ENCODE results near the gene IRAK2.

Gene IRAK2

DNA sequence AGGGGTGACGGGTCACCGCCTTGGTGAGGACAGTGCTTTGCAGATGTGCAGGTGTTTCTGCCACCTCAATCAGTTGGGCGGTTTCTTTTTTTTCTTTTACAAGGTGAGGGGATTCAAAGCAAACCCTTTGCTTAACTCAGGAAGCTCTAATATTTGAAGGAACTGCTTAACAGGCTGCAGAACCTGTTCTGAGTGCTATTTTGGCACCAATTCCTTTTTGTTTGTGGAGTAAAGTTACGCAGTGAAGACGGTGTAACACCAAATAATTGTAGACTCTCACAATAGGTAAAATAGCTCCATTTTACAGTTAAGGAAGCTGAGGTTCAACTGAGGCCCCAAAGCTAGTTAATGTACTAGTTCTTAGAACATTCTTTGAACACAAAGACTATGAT is 121.4 kb downstream of the IRAK2 start:
- no peak for TF ChIP-seq POLR2A (IDR thresholded peaks at IDR 0.05; ENCODE audit: low read depth, low read length)
- no peak for TF ChIP-seq PAX5 (IDR thresholded peaks at IDR 0.05; ENCODE audit: insufficient read depth, low read length, severe bottlenecking)
- TF ChIP-seq SPI1 (IDR thresholded peaks at IDR 0.05; ENCODE audit: low read depth, low read length), result no peak
- TF ChIP-seq POLR2AphosphoS5 (IDR thresholded peaks at IDR 0.05; ENCODE audit: low read depth, low read length), result no peak
- no peak for TF ChIP-seq POU2F2 (IDR thresholded peaks at IDR 0.05; ENCODE audit: low read depth, low read length)
- TF ChIP-seq TAF1 (IDR thresholded peaks at IDR 0.05; ENCODE audit: low read depth, low read length), result no peak
- FAIRE-seq (no peak), DNase-seq (ENCODE audit: insufficient read length, low spot score) (no peak)

GRCh38 chr3:10286596-10287295 is 122.0 kb downstream of the IRAK2 start:
- FAIRE-seq (no peak), DNase-seq (ENCODE audit: insufficient read length, low spot score) (no peak)
- no peak for TF ChIP-seq SPI1 (IDR thresholded peaks at IDR 0.05; ENCODE audit: low read depth, low read length)
- no peak for TF ChIP-seq POLR2AphosphoS5 (IDR thresholded peaks at IDR 0.05; ENCODE audit: low read depth, low read length)
- TF ChIP-seq POU2F2 (IDR thresholded peaks at IDR 0.05; ENCODE audit: low read depth, low read length), result no peak
- TF ChIP-seq PAX5 (IDR thresholded peaks at IDR 0.05; ENCODE audit: insufficient read depth, low read length, severe bottlenecking), result no peak
- TF ChIP-seq TAF1 (IDR thresholded peaks at IDR 0.05; ENCODE audit: low read depth, low read length), result no peak
- no peak; the same call in 1 of the 2 replicates for TF ChIP-seq POLR2A (IDR thresholded peaks at IDR 0.05; ENCODE audit: low read depth, low read length)

DNA sequence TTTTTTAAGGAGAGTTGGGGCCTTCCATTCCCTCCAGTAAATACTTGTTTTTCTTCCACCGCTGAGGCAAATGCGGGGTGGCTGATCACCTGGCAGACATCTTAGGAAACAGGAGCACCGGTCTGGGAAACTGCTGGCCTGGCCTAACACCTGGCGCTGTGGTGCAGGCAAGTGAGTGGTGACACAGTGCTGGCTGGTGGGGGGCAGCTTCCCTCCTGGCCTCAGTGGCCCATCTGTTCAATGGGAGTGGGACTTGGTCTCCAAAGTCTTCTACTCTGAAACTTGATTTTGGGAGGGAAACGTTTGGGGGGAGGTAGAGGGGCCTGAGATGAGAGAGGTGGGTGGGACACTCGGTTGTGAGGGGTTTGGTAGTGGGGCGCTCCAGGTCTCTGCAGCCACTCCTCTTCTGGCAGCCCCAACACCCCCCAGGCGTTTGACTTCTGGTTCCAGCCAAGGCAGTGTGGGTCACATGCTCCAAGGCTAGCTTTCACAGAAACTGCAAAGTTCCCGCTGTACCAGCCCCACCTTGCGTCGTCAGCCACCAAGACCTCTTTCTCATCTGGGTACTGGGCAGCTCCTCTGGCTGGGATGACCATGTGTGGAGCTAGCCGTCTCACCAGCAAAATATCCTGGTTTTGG is 123.3 kb downstream of the IRAK2 start:
- TF ChIP-seq POU2F2 (IDR thresholded peaks at IDR 0.05; ENCODE audit: low read depth, low read length), result no peak
- TF ChIP-seq TAF1 (IDR thresholded peaks at IDR 0.05; ENCODE audit: low read depth, low read length), result no peak
- TF ChIP-seq PAX5 (IDR thresholded peaks at IDR 0.05; ENCODE audit: insufficient read depth, low read length, severe bottlenecking), result no peak
- TF ChIP-seq SPI1 (IDR thresholded peaks at IDR 0.05; ENCODE audit: low read depth, low read length), result no peak
- TF ChIP-seq POLR2A (IDR thresholded peaks at IDR 0.05; ENCODE audit: low read depth, low read length), result no peak
- no peak for TF ChIP-seq POLR2AphosphoS5 (IDR thresholded peaks at IDR 0.05; ENCODE audit: low read depth, low read length)
- DNase-seq (ENCODE audit: insufficient read length, low spot score) (no peak), FAIRE-seq (no peak)

- DNase-seq (ENCODE audit: insufficient read length, low spot score) (no peak), FAIRE-seq (no peak)
- TF ChIP-seq SPI1 (IDR thresholded peaks at IDR 0.05; ENCODE audit: low read depth, low read length) (no peak), POLR2AphosphoS5 (IDR thresholded peaks at IDR 0.05; ENCODE audit: low read depth, low read length) (no peak), TAF1 (IDR thresholded peaks at IDR 0.05; ENCODE audit: low read depth, low read length) (no peak), PAX5 (IDR thresholded peaks at IDR 0.05; ENCODE audit: insufficient read depth, low read length, severe bottlenecking) (no peak), POLR2A (IDR thresholded peaks at IDR 0.05; ENCODE audit: low read depth, low read length) (no peak), POU2F2 (IDR thresholded peaks at IDR 0.05; ENCODE audit: low read depth, low read length) (no peak)
Observed at GRCh38 chr3:10288575-10288960, 123.8 kb downstream of the IRAK2 start.

DNA sequence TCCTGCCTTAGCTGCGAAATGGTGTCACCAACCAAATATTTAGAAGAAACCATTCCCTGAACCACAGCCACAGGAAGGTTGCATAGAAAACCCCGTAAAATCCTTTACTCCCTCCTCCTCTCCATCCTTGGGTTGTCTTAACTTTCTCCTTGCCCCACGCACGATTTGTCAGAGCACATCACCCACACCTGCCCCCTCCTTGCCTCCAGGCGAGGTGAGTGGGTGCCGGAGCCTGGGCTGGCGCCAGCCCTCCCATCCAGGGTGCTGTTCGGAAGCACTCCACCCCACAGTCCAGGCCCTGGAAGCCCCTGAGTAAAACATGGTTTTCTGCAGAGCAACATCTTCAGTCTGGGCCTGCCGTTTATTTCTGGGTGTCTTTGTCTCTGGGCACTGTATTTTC is 124.4 kb downstream of the IRAK2 start:
- DNase-seq (ENCODE audit: insufficient read length, low spot score) (no peak), FAIRE-seq (no peak)
- no peak for TF ChIP-seq POLR2A (IDR thresholded peaks at IDR 0.05; ENCODE audit: low read depth, low read length)
- TF ChIP-seq PAX5 (IDR thresholded peaks at IDR 0.05; ENCODE audit: insufficient read depth, low read length, severe bottlenecking), result no peak
- TF ChIP-seq POLR2AphosphoS5 (IDR thresholded peaks at IDR 0.05; ENCODE audit: low read depth, low read length), result no peak
- TF ChIP-seq SPI1 (IDR thresholded peaks at IDR 0.05; ENCODE audit: low read depth, low read length), result no peak
- no peak for TF ChIP-seq POU2F2 (IDR thresholded peaks at IDR 0.05; ENCODE audit: low read depth, low read length)
- no peak for TF ChIP-seq TAF1 (IDR thresholded peaks at IDR 0.05; ENCODE audit: low read depth, low read length)

DNA sequence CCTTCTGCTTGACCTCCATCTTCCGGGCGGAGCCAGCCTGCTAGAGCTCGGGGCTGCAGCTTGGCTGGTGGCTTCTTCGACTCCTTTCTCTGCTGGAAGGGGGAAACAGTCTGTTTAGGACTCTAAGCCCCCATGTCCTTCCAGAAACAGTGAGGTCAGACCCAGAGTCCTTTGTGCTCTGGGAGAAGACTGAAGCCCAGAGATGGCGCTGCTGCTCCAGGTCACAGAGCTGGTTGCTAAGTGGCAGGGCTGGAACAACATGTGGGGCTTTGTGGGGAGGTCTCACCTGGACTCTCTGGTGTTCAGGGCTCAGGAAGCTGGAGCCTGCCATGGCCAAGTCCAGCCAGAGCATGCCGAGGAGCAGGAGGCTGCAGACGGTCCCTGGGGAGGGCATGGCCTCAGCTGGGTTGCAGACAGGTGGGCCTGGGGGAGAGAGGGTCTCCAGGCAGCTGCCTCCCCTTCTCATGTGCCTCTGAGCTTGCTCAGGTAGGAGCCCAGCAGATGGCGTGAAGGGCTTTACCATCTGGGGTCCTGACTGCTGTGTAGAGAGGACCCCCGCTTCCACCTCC is 125.2 kb downstream of the IRAK2 start:
- TF ChIP-seq POLR2A (IDR thresholded peaks at IDR 0.05; ENCODE audit: low read depth, low read length), result no peak
- TF ChIP-seq POLR2AphosphoS5 (IDR thresholded peaks at IDR 0.05; ENCODE audit: low read depth, low read length), result no peak
- no peak for TF ChIP-seq PAX5 (IDR thresholded peaks at IDR 0.05; ENCODE audit: insufficient read depth, low read length, severe bottlenecking)
- DNase-seq (ENCODE audit: insufficient read length, low spot score) (no peak), FAIRE-seq (no peak)

DNA sequence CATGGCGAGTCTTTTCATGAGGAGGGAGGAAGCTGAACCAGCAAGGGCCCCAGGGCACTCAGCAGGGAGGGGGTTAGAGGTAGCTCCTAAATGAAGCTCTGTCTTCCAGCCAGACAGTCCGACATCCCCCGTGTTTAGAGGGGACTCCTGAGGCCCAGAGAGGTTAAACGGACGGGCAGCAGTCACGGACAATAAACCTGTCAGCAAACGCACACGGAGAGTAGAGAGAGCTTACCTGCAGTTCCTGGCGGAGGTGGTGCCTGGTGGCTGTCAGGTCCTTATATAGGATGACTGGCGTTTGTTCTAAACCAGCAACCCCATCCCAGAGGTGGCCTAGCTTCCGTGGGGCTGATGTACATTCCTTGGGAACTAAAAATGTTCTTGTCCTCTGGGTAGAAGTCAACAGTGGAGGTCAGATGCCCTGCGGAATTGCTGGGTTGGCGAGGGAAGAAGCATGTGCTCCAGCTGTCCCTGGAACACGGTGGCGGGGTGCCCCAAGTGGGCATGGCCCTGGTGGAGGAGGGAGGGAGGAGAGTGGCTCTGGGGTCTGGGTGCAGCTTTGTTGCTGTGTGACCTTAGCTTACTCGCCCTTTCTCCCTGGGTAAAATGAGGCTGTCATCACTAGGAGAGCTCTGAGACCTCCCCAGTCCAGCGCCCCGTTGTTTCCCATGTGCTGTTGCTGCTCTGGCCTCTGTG is 125.9 kb downstream of the IRAK2 start:
- FAIRE-seq, result no peak
- DNase-seq (ENCODE audit: insufficient read length, low spot score), result no peak
- TF ChIP-seq POLR2A (IDR thresholded peaks at IDR 0.05; ENCODE audit: low read depth, low read length) (no peak), POLR2AphosphoS5 (IDR thresholded peaks at IDR 0.05; ENCODE audit: low read depth, low read length) (peak; percentile 50; the same call in 1 of the 2 replicates)

DNA sequence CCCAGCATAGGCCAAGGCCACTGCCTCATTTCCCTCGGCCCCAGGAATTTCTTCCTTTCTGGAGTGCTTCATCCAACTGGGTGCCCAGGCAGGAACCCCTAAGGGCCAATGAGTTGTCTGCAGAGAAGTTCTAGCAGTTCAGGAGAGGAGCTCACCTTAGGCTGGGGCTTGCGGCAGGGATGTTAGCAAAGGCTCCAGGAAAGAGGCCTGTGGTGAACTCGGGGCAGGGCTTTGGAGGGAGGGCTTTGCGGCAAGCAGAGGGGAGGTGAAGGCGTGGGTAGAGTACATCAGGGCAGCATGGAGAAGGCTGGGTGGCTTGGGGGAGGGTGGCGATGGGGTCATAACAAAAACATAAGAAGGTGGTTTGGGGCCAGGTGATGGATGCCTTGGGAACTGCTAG is 126.9 kb downstream of the IRAK2 start:
- no peak for DNase-seq (ENCODE audit: insufficient read length, low spot score)
- FAIRE-seq, result no peak
- TF ChIP-seq TAF1 (IDR thresholded peaks at IDR 0.05; ENCODE audit: low read depth, low read length) (no peak), POLR2A (IDR thresholded peaks at IDR 0.05; ENCODE audit: low read depth, low read length) (no peak), POU2F2 (IDR thresholded peaks at IDR 0.05; ENCODE audit: low read depth, low read length) (no peak), SPI1 (IDR thresholded peaks at IDR 0.05; ENCODE audit: low read depth, low read length) (no peak), POLR2AphosphoS5 (IDR thresholded peaks at IDR 0.05; ENCODE audit: low read depth, low read length) (no peak), PAX5 (IDR thresholded peaks at IDR 0.05; ENCODE audit: insufficient read depth, low read length, severe bottlenecking) (no peak)

Data from GM12891 (cell line).